Measurements from ENCODE around the gene MGLL.

Gene MGLL

DNA sequence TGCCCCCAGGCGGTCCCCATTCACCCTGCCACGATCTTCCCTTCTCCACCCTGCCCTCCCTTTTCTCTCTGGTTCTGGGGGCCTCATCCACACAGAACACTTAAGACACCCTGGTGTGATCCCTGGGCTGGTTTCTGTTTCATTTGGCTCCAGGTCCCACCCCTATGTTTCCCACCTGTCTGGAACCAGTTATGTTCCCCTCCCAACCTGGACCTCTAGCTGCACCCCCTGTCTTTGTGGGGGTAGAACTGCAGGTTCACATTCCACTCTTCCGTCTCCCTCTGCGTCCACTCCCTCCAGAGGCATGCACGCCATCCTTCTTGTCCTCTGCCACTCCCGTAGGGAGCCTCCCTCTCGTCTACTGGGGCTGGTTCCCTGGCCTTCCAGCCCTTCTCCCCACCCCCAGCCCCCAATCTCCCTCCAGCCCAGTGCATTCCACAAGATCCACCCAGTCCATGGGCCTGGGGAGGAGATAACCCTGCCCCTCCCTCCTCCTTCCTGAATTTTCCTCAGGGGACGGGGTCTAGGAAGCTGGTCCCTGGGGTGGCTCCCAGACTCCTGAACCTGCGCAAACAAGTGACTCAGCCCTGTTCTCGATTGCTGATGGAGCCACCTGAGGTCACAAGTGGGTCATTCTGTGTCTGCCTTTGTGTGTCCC, 75.8 kb downstream of the MGLL start:
- no peak for FAIRE-seq
- no peak for DNase-seq (ENCODE audit: extremely low spot score, insufficient read length, low read depth)

DNA sequence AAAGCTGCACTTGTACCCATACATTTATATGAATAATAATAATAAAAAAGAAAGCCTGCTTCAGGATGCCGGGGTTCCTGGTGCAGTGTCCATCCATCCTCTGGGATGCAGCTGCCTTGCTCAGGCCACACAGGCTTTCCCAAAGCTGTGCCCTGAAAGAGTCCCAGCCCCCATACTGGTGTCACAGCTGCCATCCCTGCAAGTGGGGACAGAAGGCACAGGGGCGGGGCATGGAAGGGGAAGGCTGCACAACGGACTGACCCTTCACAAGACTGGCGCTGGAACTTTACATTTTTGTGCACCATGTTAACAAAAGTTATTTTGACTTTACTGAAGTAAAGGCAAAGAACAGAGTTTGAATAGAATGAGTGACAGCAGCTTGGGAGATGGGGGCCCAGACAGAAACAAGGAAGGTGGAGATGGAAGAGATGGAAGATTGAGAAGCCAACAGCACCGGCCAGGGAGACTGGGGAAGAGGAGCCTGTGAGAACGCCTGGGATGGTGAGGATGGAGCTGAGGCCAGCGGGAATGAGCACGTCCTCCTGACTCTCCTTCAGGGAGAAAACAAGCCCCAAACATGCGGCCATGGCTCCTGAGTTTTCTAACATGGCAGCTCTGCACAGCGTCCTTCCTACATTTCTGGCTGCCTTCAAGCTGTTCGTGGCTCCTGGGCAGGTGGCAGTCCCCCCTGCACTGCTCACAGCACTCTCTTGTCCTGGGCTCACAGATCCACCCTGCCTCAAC, 76.5 kb downstream of the MGLL start:
- no peak for DNase-seq (ENCODE audit: extremely low spot score, insufficient read length, low read depth)
- FAIRE-seq, result no peak

DNA sequence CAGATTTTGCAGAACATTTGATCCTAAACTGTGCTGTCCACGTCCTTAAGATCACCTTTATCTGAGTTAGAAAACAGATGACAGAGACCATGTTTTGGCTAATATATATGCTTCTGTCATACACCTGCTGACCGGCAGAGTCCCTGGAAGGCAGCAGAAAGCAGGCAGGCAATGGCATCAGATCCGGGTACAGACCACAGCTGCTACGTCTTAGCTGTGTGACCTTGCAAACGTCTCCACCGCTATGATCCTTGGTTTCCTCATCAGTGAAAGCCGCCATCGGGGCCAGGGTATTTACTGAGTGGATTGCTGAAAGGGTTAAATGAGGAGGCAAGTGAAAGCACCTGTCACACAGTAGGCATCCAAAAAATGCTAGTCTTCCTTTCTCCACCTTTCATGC, 77.4 kb downstream of the MGLL start:
- FAIRE-seq, result no peak

DNA sequence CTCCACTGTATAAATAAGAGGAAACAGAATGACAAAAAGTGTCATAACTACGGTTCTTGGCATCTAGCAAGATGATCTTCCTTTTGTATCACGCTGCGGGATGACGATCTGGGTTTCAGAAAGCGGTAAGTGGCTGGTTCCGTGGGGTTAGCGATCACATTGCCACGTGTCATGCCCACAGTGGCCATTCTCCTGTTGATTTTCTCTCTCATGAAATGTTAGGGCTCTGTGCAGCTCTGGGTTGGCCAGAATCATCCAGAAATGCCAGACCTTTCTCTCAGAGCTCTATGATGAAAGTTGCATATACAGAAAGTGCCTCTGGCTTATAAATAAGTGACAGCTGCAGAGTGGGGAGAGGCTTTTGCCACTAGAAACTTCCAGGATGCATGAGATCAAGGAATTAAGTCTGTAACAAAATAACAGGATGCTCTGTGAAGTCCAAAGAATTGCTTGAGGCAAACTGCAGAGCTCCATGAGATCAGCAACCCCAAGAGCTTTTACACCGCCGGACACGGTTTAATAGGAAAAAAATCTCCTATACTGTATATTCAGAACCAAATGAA, 78.0 kb downstream of the MGLL start:
- no peak for FAIRE-seq
- DNase-seq (ENCODE audit: extremely low spot score, insufficient read length, low read depth), result no peak

More for the DNA sequence above, 77.4 kb downstream of the MGLL start:
- DNase-seq (ENCODE audit: extremely low spot score, insufficient read length, low read depth), result no peak

DNA sequence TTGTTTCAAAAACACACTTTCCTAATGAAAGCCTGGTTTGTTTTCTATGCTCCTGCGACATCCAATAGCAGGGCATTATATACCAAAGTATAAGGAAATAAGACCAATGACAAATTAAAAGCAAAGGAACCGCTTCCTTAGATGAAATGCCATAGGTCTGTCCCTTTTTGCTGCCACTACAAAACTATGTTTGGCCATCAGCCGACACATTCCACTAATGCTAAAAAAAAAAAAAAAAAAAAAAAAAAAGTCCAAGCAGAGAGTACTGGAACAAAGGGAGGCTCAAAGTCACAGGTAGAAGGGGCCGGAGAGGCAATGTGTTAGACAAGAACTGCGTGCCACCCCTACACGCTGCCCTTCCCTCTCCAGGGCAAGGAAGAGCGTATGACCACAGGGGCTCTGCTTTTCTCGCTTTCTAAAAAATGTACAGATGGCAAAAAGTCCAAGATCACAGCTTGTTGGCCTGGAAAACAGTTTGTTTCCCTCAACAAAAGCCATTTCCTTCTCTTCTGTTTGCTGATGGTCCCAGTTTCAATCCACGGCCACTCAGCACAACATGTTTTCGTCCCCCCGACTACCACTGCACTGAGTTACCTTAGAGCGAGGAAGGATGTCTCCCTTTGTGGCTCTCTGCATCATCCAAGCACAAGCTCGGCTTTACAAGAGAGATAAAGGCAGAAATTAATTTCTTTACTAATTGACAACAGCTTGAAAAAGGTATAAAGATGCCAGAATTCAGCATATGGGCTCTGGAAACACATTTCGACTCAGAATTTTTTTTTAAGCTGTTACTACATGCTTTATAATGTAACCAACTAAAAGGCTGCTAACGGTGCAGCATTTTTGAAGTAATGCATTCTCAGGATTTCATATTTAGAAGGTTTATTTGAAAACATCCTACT, 78.7 kb downstream of the MGLL start:
- FAIRE-seq, result no peak
- DNase-seq (ENCODE audit: extremely low spot score, insufficient read length, low read depth), result no peak

DNA sequence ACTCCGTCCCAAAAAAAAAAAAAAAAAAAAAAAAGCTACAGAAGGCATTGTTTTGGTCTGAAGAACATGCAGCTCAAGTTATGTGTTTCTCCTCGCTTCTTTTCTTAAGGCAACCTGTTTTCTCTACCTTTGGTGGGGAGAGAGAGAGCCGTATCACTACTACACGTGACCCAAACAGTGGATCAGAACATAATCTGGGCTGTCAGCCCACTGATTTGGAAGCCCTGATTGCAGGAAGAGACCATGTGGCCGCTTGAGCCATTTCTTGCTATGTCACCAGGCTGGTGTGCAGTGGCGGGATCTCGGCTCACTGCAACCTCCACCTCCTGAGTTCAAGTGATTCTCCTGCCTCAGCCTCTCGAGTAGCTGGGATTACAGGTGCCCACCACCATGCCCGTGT, 79.7 kb downstream of the MGLL start:
- FAIRE-seq (no peak), DNase-seq (ENCODE audit: extremely low spot score, insufficient read length, low read depth) (no peak)

DNA sequence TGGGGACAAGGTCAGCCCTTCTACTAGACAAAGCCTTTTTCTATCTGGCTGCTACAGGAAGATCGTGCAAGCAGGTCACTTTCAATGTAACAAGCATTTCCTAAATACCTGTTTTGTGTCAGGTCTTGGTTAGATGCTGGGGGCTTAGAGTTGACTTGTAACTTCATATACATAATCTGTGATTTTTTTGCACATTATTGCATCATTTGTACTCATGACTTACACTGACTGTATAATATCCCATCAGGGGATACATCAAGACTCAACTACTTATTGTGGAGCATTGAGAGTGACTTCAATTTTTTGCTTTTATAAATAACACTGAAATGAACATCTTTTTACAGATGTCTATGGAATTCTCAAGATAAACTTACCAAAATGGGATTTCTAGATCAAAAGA, 80.6 kb downstream of the MGLL start:
- no peak for FAIRE-seq

DNA sequence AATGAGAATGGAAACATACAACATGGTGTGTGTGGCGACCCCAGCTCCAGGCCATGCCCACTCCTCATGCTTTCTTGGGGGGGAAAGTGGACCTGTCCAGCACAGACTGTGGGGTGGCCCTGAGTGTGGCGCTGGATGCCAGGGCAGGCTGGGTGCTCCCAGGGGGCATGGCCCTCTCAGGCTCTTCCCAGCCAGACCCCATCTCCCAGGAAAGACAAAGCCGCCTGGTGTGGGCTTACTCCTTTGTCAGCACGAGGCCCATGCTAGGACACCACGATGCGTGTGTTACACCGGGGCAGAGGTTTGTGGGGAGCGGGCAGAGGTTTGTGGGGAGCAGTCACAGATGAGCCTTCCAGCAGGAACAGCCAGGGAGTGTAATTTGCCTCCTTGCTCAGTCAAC, 81.1 kb downstream of the MGLL start:
- FAIRE-seq, result no peak
- DNase-seq (ENCODE audit: extremely low spot score, insufficient read length, low read depth), result no peak

More for the DNA sequence above, 80.6 kb downstream of the MGLL start:
- no peak for DNase-seq (ENCODE audit: extremely low spot score, insufficient read length, low read depth)

DNA sequence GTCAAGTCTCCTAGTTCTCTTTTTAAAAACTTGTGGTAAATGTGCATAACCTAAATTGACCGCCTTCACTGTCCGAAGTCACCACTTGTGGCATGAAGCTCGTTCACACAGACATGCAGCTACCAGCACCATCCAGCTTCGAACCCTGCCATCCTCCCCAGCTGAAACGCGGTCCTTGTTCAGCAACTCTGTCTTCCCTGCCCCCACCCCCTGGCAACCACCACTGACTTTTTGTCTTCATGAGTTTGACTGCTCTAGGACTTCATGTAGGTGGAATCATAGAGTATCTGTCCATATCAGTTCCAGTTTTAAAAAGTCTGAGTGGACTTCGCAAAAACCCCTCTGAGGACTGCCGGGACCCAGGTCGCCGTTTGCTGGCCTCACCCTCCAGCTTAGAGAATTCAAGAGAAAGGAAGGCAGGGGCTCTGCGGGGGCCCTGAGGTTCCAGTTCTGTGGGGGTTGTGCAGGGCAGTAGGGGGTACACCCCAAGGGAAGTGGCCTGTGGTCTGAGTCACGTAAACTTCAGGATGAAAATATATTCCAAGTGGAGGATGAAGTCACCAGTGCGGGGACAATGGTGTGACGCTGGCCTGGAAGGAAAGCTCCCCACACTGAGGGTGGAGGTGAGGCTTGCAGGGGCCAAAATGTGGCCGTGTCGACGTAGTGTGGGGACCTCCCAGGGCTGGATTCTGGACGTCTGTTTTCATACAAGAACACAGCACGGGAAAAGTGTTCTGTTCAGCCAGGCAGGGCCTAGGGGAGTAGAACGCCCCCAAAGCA, 82.0 kb downstream of the MGLL start:
- DNase-seq (ENCODE audit: extremely low spot score, insufficient read length, low read depth), result no peak

DNA sequence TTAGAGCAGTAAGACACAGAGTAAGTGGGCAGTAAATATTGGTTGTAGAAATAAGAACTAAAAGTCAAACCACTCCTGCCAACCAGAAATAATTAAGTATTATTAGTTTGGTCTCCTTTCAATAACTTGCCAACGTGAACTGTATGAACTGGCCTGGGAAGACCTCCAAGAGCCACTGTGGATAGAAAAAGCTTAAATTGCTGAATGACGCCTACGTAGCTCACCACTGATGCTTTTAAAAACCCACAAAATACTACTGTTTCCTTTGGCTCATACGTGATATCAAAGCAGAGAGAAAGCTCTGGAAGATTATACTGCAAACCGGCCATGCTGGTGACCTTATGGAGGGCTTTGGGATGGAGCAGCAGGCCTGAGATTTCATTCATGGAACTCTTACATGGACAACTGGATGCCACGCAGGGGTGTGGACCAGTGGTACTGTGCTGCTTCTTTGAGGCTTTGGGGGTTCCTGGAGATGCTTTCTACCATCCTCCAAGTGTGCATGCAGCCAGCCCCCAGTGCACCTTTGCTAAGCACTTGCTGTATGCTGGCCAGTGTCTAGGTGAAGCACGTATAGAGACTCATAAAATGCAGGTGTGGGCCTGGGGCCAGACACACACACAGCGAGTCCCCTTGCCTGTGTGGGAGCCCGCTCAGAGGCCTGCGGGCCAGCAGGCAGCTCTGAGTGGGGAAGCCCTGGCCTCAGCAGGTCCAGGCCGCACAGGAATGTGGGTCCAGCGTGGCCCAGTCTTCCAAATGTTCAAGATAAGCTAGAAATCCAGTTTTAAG, 82.8 kb downstream of the MGLL start:
- FAIRE-seq, result no peak
- no peak for DNase-seq (ENCODE audit: extremely low spot score, insufficient read length, low read depth)

More for the DNA sequence above, 82.0 kb downstream of the MGLL start:
- no peak for FAIRE-seq

DNA sequence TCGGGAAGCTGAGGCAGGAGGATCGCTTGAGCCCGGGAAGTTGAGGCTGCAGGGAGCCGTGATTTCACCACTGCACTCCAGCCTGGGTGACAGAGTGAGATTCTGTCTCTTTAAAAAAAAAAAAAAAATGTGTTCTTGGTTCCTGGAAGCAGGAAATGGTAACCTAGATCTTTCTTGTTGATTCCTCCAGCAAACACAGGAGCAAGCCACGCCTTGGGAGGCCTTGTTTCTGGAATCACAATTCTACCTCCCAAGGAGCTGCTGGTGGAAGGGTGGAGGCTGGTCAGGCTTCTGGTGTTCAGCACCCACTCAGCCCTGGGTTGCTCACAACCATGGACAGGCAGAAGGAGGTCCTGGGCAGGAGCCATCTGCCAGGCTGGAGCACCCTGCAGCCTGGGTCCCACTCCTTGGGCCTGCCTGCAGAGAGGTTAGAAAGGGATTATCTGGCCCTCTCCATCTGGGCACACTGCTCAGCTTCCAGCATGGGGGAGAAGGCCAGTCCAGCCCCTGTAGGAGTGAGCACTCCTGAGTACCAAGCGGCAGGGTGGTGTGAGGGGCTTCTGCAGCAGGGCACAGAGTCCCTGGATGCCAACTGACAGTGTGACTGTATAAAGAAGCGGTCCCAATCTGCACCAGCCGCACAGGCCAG, 84.0 kb downstream of the MGLL start:
- DNase-seq (ENCODE audit: extremely low spot score, insufficient read length, low read depth), result no peak
- no peak for FAIRE-seq

DNA sequence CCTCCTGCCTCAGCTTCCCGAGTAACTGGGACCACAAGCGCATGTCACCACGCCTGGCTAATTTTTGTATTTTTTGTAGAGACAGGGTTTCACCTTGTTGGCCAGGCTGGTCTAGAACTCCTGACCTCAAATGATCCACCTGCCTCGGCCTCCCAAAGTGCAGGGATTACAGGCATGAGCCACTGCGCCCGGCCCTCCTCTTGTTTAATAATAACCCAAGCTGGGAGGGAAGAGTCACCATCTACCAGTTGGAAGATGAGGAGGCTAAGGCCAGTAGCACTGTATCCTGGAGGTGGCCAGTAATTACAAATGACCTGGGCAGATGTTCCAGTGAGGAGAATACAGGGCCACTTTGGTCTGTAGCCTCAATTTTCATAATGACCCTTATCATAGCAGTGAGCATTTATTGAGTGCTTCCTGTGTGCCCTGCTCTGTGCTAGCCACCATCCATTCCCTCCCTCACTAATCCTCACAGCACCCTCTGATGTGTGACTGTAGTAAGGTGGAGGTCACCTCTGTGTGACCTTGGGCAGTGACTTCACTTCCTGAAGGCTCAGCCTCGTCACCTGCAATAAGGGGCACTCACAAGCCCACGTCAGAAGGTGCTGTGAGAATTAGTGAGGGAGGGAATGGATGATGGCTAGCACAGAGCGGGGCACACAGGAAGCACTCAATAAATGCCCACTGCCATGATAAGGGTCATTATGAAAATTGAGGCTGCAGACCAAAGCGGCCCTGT, 85.3 kb downstream of the MGLL start:
- no peak for DNase-seq (ENCODE audit: extremely low spot score, insufficient read length, low read depth)
- peak; percentile 69 for FAIRE-seq

DNA sequence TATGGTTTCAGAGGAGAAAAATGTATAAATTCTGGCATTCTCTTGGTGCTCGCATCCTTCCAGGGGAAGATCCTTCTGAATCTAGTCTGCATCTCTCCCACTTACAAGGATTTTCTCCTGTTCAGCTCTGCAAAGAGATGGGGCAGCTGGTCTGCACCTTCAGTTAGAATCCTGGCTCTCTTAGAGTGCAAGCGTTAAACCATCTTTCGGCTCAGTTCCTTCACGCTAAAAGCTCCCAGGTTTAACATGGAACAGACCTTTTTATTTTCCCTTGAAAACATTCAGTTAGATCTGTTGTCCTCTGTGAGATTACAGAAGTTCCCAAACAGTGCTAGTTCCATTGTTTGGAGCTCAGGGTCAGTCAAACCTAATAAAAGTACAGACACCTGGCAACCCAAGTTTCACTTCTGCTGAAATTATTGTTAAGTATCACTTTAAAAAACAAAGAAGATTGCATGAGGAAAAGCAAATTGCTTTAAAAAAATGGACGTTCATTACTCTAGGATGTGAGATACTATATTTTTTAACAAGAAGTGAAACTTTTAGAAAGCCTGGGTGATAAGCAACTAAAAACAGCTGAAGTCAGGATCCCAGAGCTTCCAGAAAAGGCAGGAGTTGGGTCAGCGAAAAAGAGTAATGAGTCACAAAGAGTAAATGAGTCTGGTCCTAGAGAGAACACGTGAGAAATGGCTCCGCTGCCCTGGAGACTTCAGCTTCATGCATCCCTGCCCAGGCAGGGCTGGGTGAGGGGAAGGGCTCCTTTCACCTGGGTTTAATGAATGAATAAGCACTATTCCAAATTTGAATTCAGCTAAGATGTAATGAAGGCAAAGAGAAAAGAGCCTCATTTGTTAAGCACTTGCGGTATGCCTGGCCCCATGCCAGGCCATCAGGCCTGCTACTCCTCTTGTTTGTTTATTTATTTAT, 86.3 kb downstream of the MGLL start:
- DNase-seq (ENCODE audit: extremely low spot score, insufficient read length, low read depth) (peak; percentile 40), FAIRE-seq (peak; percentile 94)

DNA sequence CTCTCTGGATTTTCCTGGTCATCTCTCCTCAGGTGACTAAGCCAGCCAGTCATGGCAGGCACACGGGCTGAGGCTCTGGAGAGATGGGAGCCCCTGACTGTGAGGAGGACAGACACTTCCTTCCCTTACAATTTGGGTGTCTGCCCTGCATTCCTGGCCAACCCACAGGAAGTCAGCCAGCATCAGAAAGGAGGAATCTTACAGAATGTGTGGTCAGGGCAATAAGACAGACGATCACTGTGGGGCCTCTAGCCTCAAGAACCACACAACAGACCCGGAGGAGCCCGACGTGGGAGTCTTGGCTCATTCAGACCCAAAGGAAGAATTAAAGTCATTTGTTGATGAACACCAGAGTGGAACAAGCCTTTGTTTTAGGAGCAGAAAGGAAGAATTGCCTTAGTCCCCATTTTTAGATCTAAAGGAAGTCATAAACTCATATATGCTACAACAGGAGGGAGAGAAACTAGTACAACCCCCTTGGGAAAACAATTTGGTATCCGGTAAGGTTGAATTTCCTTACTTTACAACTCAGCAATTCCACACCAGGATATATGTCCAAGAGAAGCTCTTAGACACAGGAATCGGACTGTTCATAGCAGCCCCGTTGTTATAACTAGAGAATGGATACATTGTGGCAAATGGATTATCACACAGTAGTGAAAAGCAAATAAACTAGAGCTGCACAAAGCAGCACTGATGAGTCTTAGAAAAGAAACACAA, 87.4 kb downstream of the MGLL start:
- peak; percentile 69 for FAIRE-seq
- DNase-seq (ENCODE audit: extremely low spot score, insufficient read length, low read depth), result no peak

DNA sequence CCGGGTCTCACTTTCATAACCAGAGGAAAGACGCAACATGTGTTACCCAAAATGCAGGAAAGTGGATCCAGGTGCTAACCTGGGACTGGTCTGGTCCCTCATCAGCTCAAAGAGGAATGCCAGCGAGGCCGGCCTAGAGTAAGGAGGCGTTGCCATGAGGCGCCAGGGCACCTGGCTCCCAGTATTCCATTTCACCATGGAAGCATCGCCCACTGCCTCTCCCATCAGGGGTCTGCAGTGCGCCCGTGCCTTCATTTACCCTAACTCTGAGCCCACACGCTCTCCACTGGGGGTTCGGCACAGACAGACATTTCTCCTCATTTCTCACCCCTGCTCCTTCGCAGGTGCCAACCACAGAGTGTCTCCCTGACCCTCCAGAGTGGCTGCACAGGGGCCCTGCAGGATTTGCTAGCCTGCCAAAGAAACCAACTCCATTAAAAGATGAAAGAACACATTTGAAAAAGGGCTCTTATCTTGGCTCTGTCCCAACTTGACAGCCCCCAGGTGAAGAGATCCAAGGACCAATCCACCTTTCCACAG, 88.1 kb downstream of the MGLL start:
- DNase-seq (ENCODE audit: extremely low spot score, insufficient read length, low read depth), result no peak
- no peak for FAIRE-seq

DNA sequence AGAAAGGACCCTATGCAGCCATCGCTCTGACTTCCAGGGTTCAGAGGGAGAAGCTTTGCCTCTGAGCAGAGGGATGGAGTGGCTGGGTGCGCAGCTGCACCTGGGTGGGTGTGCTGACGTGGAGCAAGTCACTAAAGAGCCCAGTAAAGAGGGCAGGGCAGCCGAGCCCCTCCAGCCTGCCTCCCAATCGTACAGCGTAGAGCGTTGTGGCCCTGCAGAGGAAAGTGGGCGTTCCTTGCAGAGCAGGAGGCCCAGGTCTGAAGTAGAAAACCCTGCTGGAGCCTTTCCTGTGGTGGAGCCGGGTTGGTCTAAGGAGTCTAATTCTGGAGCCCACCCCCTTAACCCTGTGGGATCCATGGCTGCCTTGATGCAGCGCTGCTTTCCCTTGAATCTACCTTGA, 88.5 kb downstream of the MGLL start:
- DNase-seq (ENCODE audit: extremely low spot score, insufficient read length, low read depth) (no peak), FAIRE-seq (no peak)
